ENCODE data around the gene FNDC5.
"Not testable (repeated sequence)": the region's sequence is repeated elsewhere in the genome, so short reads cannot be mapped to it uniquely, and the experiment has no call there.

GRCh38 chr1:32905588-32905987 lies 34.9 kb upstream of the FNDC5 start:
- not testable (repeated sequence) for TF ChIP-seq POLR2A, CTCF (IDR thresholded peaks at IDR 0.05)

Measured in right lobe of liver (tissue), 4 donors.